ENCODE measurements around the gene PRR20G. TPM values are rescaled to one million over a fixed set of nuclear protein-coding genes. Genes with fewer than 3 reads are reported as not detected.

Gene PRR20G
- total and polyA plus RNA-seq, 2 of the 4 experiments (the other 2 are of a cell fraction): not detected

DNA sequence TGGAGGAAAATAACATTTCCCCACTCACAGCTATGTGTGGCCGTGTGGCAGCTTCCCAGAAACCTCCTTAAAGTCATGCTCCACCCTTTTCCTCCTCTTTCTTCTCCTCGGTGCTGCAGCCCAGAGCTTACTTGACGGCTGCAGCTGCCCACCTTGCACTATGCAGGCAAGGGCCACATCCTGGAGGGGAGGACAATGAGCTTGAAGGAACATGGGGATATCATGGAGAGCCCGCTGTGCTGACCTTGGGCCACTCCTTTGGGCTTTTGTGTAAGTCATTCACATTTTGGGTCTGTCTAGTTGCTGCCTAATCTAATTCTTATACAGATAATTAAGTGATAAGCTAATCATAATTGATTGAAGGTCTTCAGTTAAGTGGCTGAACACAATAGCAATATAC, 28.0 kb downstream of the PRR20G start:
- Histone ChIP-seq H3K79me1 (ENCODE audit: low read depth in 1 of 2, low read length in 2 of 2) (no peaks in the 10 kb centered on the region), H3K14ac (replicated peaks; ENCODE audit: low read depth, low read length) (no peak overlapping the region), H2AK5ac (ENCODE audit: low read depth, low read length) (no peak overlapping the region), H3K9me1 (ENCODE audit: insufficient read depth, low read length) (no peaks in the 10 kb centered on the region), H2BK20ac (ENCODE audit: low read depth, low read length) (no peak overlapping the region), H2AK9ac (replicated peaks; ENCODE audit: low read depth, low read length, poor library complexity) (no peak overlapping the region), H2AFZ (replicated peaks; ENCODE audit: low read length, poor library complexity) (no peak overlapping the region), H4K20me1 (ENCODE audit: insufficient read depth, low read length) (no peaks in the 10 kb centered on the region), H3K23ac (ENCODE audit: low read depth, low read length) (no peak overlapping the region), H4K8ac (ENCODE audit: low read depth in 2 of 2, low read length in 2 of 2) (no peak overlapping the region), H3K18ac (ENCODE audit: low read depth, low read length) (no peak overlapping the region), H3K27ac (ENCODE audit: insufficient read depth, low read length) (no peak overlapping the region), H2BK15ac (ENCODE audit: low read depth, low read length) (no peak overlapping the region), H3K56ac (ENCODE audit: extremely low read depth, insufficient read depth, low read length) (no peak overlapping the region), H2BK5ac (ENCODE audit: low read depth, low read length, poor library complexity, severe bottlenecking) (no peak overlapping the region), H2BK120ac (ENCODE audit: low read depth, low read length) (no peak overlapping the region), H4K5ac (ENCODE audit: low read depth, low read length) (no peak overlapping the region), H3K4ac (ENCODE audit: low read depth, low read length) (no peak overlapping the region), H3K4me2 (ENCODE audit: low read depth, low read length) (no peak overlapping the region), H3K27me3 (ENCODE audit: control insufficient read depth, insufficient read depth, low read length) (peaks cover 13% of the 10 kb centered on the region), H3K36me3 (ENCODE audit: control insufficient read depth, insufficient read depth, low read length) (no peaks in the 10 kb centered on the region), H3K9ac (ENCODE audit: low read depth, low read length) (no peak overlapping the region), H4K91ac (ENCODE audit: insufficient read depth, low read depth, low read length) (no peak overlapping the region), H3K4me3 (ENCODE audit: insufficient read depth, low read depth, low read length) (no peak overlapping the region), H3K4me1 (ENCODE audit: control insufficient read depth, insufficient read depth, low read length) (no peaks in the 10 kb centered on the region), H3K9me3 (ENCODE audit: control insufficient read depth, insufficient read depth, low read length) (no peaks in the 10 kb centered on the region)
- no CpG with 5 or more reads among the region's 4 CpGs for WGBS, 2 experiments (ENCODE audit: extremely low coverage in 2 of 2, insufficient read length in 1 of 2)
- intact Hi-C loops (cut with micrococcal nuclease) (no loop called here), dilution Hi-C loops (cut with HindIII; ENCODE audit: low sequenced_read_pairs, unreplicated experiment) (no loop called here), in situ Hi-C loops (cut with MboI; ENCODE audit: low sequenced_read_pairs) (no loop called here)
- DNase-seq (no peak), ATAC-seq (ENCODE audit: low read depth) (no peak)
- POLR2A ChIA-PET (ENCODE audit: unreplicated experiment): no interaction called here
- CTCF ChIA-PET: no interaction called here
- TF ChIP-seq, protein P1, sequence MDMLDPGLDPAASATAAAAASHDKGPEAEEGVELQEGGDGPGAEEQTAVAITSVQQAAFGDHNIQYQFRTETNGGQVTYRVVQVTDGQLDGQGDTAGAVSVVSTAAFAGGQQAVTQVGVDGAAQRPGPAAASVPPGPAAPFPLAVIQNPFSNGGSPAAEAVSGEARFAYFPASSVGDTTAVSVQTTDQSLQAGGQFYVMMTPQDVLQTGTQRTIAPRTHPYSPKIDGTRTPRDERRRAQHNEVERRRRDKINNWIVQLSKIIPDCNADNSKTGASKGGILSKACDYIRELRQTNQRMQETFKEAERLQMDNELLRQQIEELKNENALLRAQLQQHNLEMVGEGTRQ (IDR thresholded peaks at IDR 0.05; ENCODE audit: low read depth, low read length): no peak
- TF ChIP-seq NFE2L2 (IDR thresholded peaks at IDR 0.05; ENCODE audit: low read depth, low read length) (no peak), FOS (IDR thresholded peaks at IDR 0.05; ENCODE audit: low read depth, low read length) (no peak), RAD21 (IDR thresholded peaks at IDR 0.05; ENCODE audit: low read length) (no peak), CTCF (conservative IDR thresholded peaks at IDR 0.05; ENCODE audit: low read depth, low read length) (no peak), MXI1 (IDR thresholded peaks at IDR 0.05; ENCODE audit: borderline replicate concordance, low read depth, low read length) (no peak), POLR2A (IDR thresholded peaks at IDR 0.05; ENCODE audit: low read depth, low read length) (no peak), CHD1 (IDR thresholded peaks at IDR 0.05; ENCODE audit: low read depth, low read length) (no peak), CEBPB (IDR thresholded peaks at IDR 0.05; ENCODE audit: low read depth, low read length) (no peak), BHLHE40 (IDR thresholded peaks at IDR 0.05; ENCODE audit: low read depth, low read length) (no peak), RFX5 (IDR thresholded peaks at IDR 0.05; ENCODE audit: low read depth, low read length) (no peak), MAFK (IDR thresholded peaks at IDR 0.05; ENCODE audit: low read depth, low read length) (no peak)
- no TSS peak for BruUV-seq (replicated peaks)

Data from IMR-90 (cell line).